Endothelial cell of umbilical vein (primary cell): ENCODE data around the gene PCDH9. TPM values are rescaled to one million over a fixed set of nuclear protein-coding genes. Genes with fewer than 3 reads are reported as not detected.
"Not testable (repeated sequence)": the region's sequence is repeated elsewhere in the genome, so short reads cannot be mapped to it uniquely, and the experiment has no call there.

Source experiments
- BruUV-seq: library from RNA; stranded (reverse); fragments of 400-500 nt; replicated peaks from 2 replicates; lab custom pipeline; 2021; lab: Mats Ljungman, UMichigan
- CTCF ChIA-PET: fragments of 300-600, 350-600 bp; sonication (Branson Sonifier 250); formaldehyde crosslinking; loops from one replicate; lab custom pipeline; 2021; ENCODE audit warnings: antibody characterized with exemption, inconsistent platforms; lab: Charles Lee
- POLR2A ChIA-PET: fragments of 300-600, 350-600 bp; sonication (Branson Sonifier 250); formaldehyde crosslinking; loops from one replicate; lab custom pipeline; 2021; ENCODE audit warnings: antibody characterized with exemption, inconsistent platforms; lab: Charles Lee
- DNase-seq: peaks from one replicate; pipeline ENCODE4 v3.0.0-alpha.2; 2011; ENCODE audit warnings: low read depth, low spot score
- FAIRE-seq: peaks from 2 replicates; lab custom pipeline; 2011; peaks lifted over from hg19 to GRCh38; lab: Jason Lieb, UNC
- H2AFZ ChIP-seq: 2 replicates; pipeline ENCODE4 v1.6.0; 2012; ENCODE audit warnings: low read depth, low read length, control low read depth, inconsistent platforms
- H3K27ac ChIP-seq: 2 replicates; pipeline ENCODE4 v1.5.1; 2011; ENCODE audit warnings: low read depth, mild to moderate bottlenecking, control low read depth, low read length, moderate library complexity; ENCODE audit not compliant: insufficient read depth
- H3K27me3 ChIP-seq, 2 experiments: 2 replicates each; pipeline versions ENCODE4 v1.6.0 to v1.6.1; 2011; ENCODE audit warnings: low read length in 2 of 2, mixed read lengths in 1 of 2; ENCODE audit not compliant: control insufficient read depth in 2 of 2, insufficient read depth in 2 of 2
- H3K36me3 ChIP-seq, 2 experiments: 2 replicates in 1 of 2; 3 replicates in 1 of 2; pipeline ENCODE4 v1.5.1; 2011; ENCODE audit warnings: low read length in 2 of 2, mild to moderate bottlenecking in 1 of 2, moderate library complexity in 1 of 2; ENCODE audit not compliant: control insufficient read depth in 2 of 2, insufficient read depth in 2 of 2; ENCODE audit errors: extremely low read depth in 1 of 2
- H3K4me1 ChIP-seq: 3 replicates; pipeline ENCODE4 v1.5.1; 2011; ENCODE audit warnings: mild to moderate bottlenecking, low read length; ENCODE audit not compliant: control insufficient read depth, insufficient read depth; ENCODE audit errors: extremely low read depth
- H3K4me2 ChIP-seq: 2 replicates; pipeline ENCODE4 v1.6.1; 2011; ENCODE audit warnings: low read length, control low read depth, mixed read lengths; ENCODE audit not compliant: insufficient read depth
- H3K4me3 ChIP-seq, 3 experiments: fragments of 200-600 bp in 1 of 3; sonication (generic), shearing (Covaris generic) in 1 of 3; replicated peaks in 1 of 3; 2 replicates each; pipeline ENCODE4 v1.5.1; 2011 to 2016; ENCODE audit warnings: control low read depth in 3 of 3, low read length in 3 of 3, mild to moderate bottlenecking in 2 of 3, inconsistent platforms in 1 of 3, low read depth in 1 of 3, moderate library complexity in 1 of 3; ENCODE audit not compliant: insufficient read depth in 1 of 3
- H3K79me2 ChIP-seq: 2 replicates; pipeline ENCODE4 v1.6.0; 2012; ENCODE audit warnings: low read length, inconsistent platforms; ENCODE audit not compliant: control insufficient read depth, insufficient read depth
- H3K9ac ChIP-seq: replicated peaks from 2 replicates; pipeline ENCODE3; 2011; ENCODE audit warnings: low read length, control low read depth; ENCODE audit not compliant: insufficient read depth; ENCODE audit errors: extremely low read depth
- H3K9me1 ChIP-seq: replicated peaks from 3 replicates; pipeline ENCODE4 v1.6.0; 2011; ENCODE audit warnings: mild to moderate bottlenecking, low read length; ENCODE audit not compliant: control insufficient read depth, insufficient read depth; ENCODE audit errors: extremely low read depth
- H3K9me3 ChIP-seq: replicated peaks from 2 replicates; pipeline ENCODE4 v1.5.1; 2012; ENCODE audit warnings: low read length, inconsistent platforms; ENCODE audit not compliant: control insufficient read depth, insufficient read depth
- H4K20me1 ChIP-seq: replicated peaks from 2 replicates; pipeline ENCODE3; 2011; ENCODE audit warnings: mild to moderate bottlenecking, low read length; ENCODE audit not compliant: control insufficient read depth, insufficient read depth; ENCODE audit errors: extremely low read depth
- CTCF ChIP-seq, 2 donors: IDR thresholded peaks; 1 replicate in 1 of 2; 2 replicates in 1 of 2; pipeline ENCODE4 v1.5.1; 2011; ENCODE audit warnings: low read length in 2 of 2, mild to moderate bottlenecking in 2 of 2, moderate library complexity in 2 of 2, control low read depth in 1 of 2, inconsistent platforms in 1 of 2, low read depth in 1 of 2; ENCODE audit not compliant: insufficient read depth in 1 of 2; ENCODE audit errors: extremely low read depth in 1 of 2
- EZH2 ChIP-seq: IDR thresholded peaks from 2 replicates; pipeline ENCODE4 v1.6.1; 2012; ENCODE audit warnings: borderline replicate concordance, low read depth, mild to moderate bottlenecking, moderate library complexity, low read length, inconsistent platforms; ENCODE audit not compliant: severe bottlenecking
- FOS ChIP-seq: IDR thresholded peaks from 2 replicates; pipeline ENCODE4 v1.6.1; 2011; ENCODE audit warnings: mild to moderate bottlenecking, low read length, moderate library complexity, borderline replicate concordance; ENCODE audit not compliant: insufficient read depth
- GATA2 ChIP-seq: IDR thresholded peaks from 2 replicates; pipeline ENCODE4 v1.7.0; 2011; ENCODE audit warnings: low read depth, mild to moderate bottlenecking, moderate library complexity, mixed read lengths, low read length; ENCODE audit not compliant: insufficient read length, insufficient read depth
- JUN ChIP-seq: IDR thresholded peaks from 2 replicates; pipeline ENCODE4 v1.6.1; 2011; ENCODE audit warnings: borderline replicate concordance, low read depth; ENCODE audit not compliant: insufficient read length, insufficient read depth
- MAX ChIP-seq: IDR thresholded peaks from 2 replicates; pipeline ENCODE4 v1.6.1; 2011; ENCODE audit not compliant: insufficient read depth, insufficient read length
- MYC ChIP-seq: IDR thresholded peaks from one replicate; pipeline ENCODE4 v1.6.1; 2011; ENCODE audit warnings: mild to moderate bottlenecking, low read depth, low read length
- POLR2A ChIP-seq: IDR thresholded peaks from 2 replicates; pipeline ENCODE4 v1.6.1; 2012; ENCODE audit warnings: low read depth, mild to moderate bottlenecking, control low read depth, low read length
- POLR2AphosphoS5 ChIP-seq: IDR thresholded peaks from 2 replicates; pipeline ENCODE4 v1.6.1; 2012; ENCODE audit warnings: low read depth, mild to moderate bottlenecking, control low read depth, low read length, moderate library complexity; ENCODE audit not compliant: insufficient read depth
- dilution Hi-C: fragments of 300-500 bp; cut with MboI; formaldehyde crosslinking; loops from one replicate; pipeline ENCODE4 v1.15.0; 2019; ENCODE audit warnings: low sequenced_read_pairs; ENCODE audit not compliant: extremely low pct_ligation_motif_present
- intact Hi-C: fragments of 100-400 bp; cut with micrococcal nuclease; formaldehyde crosslinking; loops from one replicate; pipeline ENCODE4 v1.10.0; 2022
- polyA plus RNA-seq, 4 experiments: library from polyadenylated mRNA; depleted of rRNA in 3 of 4; stranded (reverse) in 3 of 4; unstranded in 1 of 4; fragments of >200 nt; gene quantifications; 2 replicates each; pipeline versions ENCODE4 v1.2.1 to v1.2.3, GENCODE V29; 2011 to 2012; ENCODE audit warnings: missing spikeins in 1 of 4
- total RNA-seq: library from RNA; stranded (reverse); gene quantifications from 2 replicates; pipeline ENCODE4 v1.2.3, GENCODE V29; 2021

PCDH9 gene
- total and polyA plus RNA-seq, 2 donors (not counting 3 experiments of a cell fraction or from before 2014, with no cell fraction given) = 1.1 to 5.2 TPM

GRCh38 chr13:66765559-66765958 is 464.6 kb downstream of the PCDH9 start:
- FAIRE-seq = no peak
- no peak overlapping the region for H3K9ac ChIP-seq

GRCh38 chr13:66760678-66761077 is 469.5 kb downstream of the PCDH9 start:
- H2AFZ ChIP-seq, H3K27me3 ChIP-seq, CTCF ChIA-PET, H3K4me1 ChIP-seq, intact Hi-C loops, H3K9me1 ChIP-seq, H3K4me2 ChIP-seq, POLR2A ChIA-PET, dilution Hi-C loops, H3K4me3 ChIP-seq, FAIRE-seq, H3K9me3 ChIP-seq, H3K27ac ChIP-seq, H3K79me2 ChIP-seq, H3K36me3 ChIP-seq, DNase-seq, BruUV-seq, H4K20me1 ChIP-seq, H3K9ac ChIP-seq: not testable (repeated sequence)

More at GRCh38 chr13:66765559-66765958, 464.6 kb downstream of the PCDH9 start:
- Histone ChIP-seq H3K27ac (no peak overlapping the region), H3K9me1 (no peaks in the 10 kb centered on the region), H3K9me3 (no peaks in the 10 kb centered on the region), H3K4me3 (no peak overlapping the region), H4K20me1 (no peaks in the 10 kb centered on the region), H3K36me3 (no peaks in the 10 kb centered on the region), H3K4me2 (no peak overlapping the region), H3K79me2 (no peaks in the 10 kb centered on the region), H3K27me3 (no peaks in the 10 kb centered on the region), H3K4me1 (no peaks in the 10 kb centered on the region), H2AFZ (no peak overlapping the region)
- no peak for TF ChIP-seq MAX
- no peak for TF ChIP-seq CTCF (IDR thresholded peaks at IDR 0.05; ENCODE audit: extremely low read depth in 1 of 2, insufficient read depth in 1 of 2, low read depth in 1 of 2, low read length in 2 of 2)
- no peak for TF ChIP-seq POLR2A
- no peak for TF ChIP-seq EZH2
- TF ChIP-seq GATA2 = no peak
- TF ChIP-seq FOS = no peak
- TF ChIP-seq JUN = no peak
- no peak for TF ChIP-seq POLR2AphosphoS5
- no peak for TF ChIP-seq MYC
- no TSS peak for BruUV-seq
- intact Hi-C loops = no loop called here
- ChIA-PET POLR2A (no interaction called here), CTCF (interaction anchor here (1.2 to 2.0 kb wide), 4 partner anchors 9 to 229 kb away, joined by 3 to 7 read pairs (median 4); no protein-coding TSS in a partner anchor)
- dilution Hi-C loops = no loop called here
- no peak for DNase-seq
